MM.1S (cell line): ENCODE data around the gene RMND5A.

Source experiments
- DNase-seq: peaks from one replicate; pipeline ENCODE4 v3.0.0-alpha.2; 2015
- H2AFZ ChIP-seq: fragments of 300-600 bp; sonication (generic); 2 replicates; pipeline ENCODE4 v1.6.0; 2016; ENCODE audit warnings: antibody characterized with exemption, low read length
- H3F3A ChIP-seq: fragments of 300-600 bp; sonication (generic); 2 replicates; pipeline ENCODE4 v1.6.1; 2016; ENCODE audit warnings: mild to moderate bottlenecking, antibody characterized with exemption, low read length, moderate library complexity, mixed read lengths; ENCODE audit not compliant: insufficient read depth
- H3K27ac ChIP-seq: fragments of 300-600 bp; sonication (generic); 2 replicates; pipeline ENCODE4 v1.5.1; 2016; ENCODE audit warnings: mild to moderate bottlenecking, low read length
- H3K27me3 ChIP-seq: fragments of 300-600 bp; sonication (generic); replicated peaks from 2 replicates; pipeline ENCODE4 v1.6.0; 2016; ENCODE audit warnings: low read length; ENCODE audit not compliant: insufficient read depth
- H3K36me3 ChIP-seq: fragments of 300-600 bp; sonication (generic); replicated peaks from 2 replicates; pipeline ENCODE4 v1.6.1; 2016; ENCODE audit warnings: mild to moderate bottlenecking, low read length, mixed read lengths; ENCODE audit not compliant: insufficient read depth
- H3K4me1 ChIP-seq: fragments of 300-600 bp; sonication (generic); 2 replicates; pipeline ENCODE4 v1.6.1; 2016; ENCODE audit warnings: low read length, mixed read lengths
- H3K4me2 ChIP-seq: fragments of 300-600 bp; sonication (generic); 2 replicates; pipeline ENCODE4 v1.6.0; 2016; ENCODE audit warnings: low read depth, low read length
- H3K4me3 ChIP-seq: fragments of 300-600 bp; sonication (generic); 2 replicates; pipeline ENCODE4 v1.5.1; 2016; ENCODE audit warnings: low read length, mixed read lengths
- H3K79me2 ChIP-seq: fragments of 300-600 bp; sonication (generic); 2 replicates; pipeline ENCODE4 v1.6.1; 2016; ENCODE audit warnings: mixed run types, low read length, mixed read lengths
- H3K9ac ChIP-seq: fragments of 300-600 bp; sonication (generic); 2 replicates; pipeline ENCODE4 v1.6.1; 2016; ENCODE audit warnings: low read length, mixed read lengths
- H3K9me2 ChIP-seq: fragments of 300-600 bp; sonication (generic); replicated peaks from 2 replicates; pipeline ENCODE4 v1.6.1; 2016; ENCODE audit warnings: mild to moderate bottlenecking, low read length, mixed read lengths; ENCODE audit not compliant: insufficient read depth
- H3K9me3 ChIP-seq: fragments of 300-600 bp; sonication (generic); replicated peaks from 2 replicates; pipeline ENCODE4 v1.6.1; 2016; ENCODE audit warnings: mild to moderate bottlenecking, low read length, mixed read lengths; ENCODE audit not compliant: insufficient read depth
- H4K20me1 ChIP-seq: fragments of 300-600 bp; sonication (generic); 2 replicates; pipeline ENCODE4 v1.6.1; 2016; ENCODE audit warnings: mild to moderate bottlenecking, low read length, moderate library complexity, mixed read lengths; ENCODE audit not compliant: insufficient read depth
- EZH2 ChIP-seq: fragments of 300-600 bp; sonication (generic); optimal IDR thresholded peaks from 2 replicates; pipeline ENCODE3; 2017; ENCODE audit warnings: low read depth, mild to moderate bottlenecking, antibody characterized with exemption, low read length, mixed read lengths
- EZH2phosphoT487 ChIP-seq: fragments of 300-600 bp; sonication (generic); IDR thresholded peaks from 2 replicates; pipeline ENCODE4 v1.6.1; 2018; ENCODE audit warnings: antibody characterized with exemption, low read length
- TF ChIP-seq, protein P1 (sequence below): fragments of 300-600 bp; sonication (generic); IDR thresholded peaks from 2 replicates; pipeline ENCODE4 v1.5.1; 2016; ENCODE audit warnings: antibody characterized with exemption, low read length, mixed read lengths

The RMND5A gene

DNA sequence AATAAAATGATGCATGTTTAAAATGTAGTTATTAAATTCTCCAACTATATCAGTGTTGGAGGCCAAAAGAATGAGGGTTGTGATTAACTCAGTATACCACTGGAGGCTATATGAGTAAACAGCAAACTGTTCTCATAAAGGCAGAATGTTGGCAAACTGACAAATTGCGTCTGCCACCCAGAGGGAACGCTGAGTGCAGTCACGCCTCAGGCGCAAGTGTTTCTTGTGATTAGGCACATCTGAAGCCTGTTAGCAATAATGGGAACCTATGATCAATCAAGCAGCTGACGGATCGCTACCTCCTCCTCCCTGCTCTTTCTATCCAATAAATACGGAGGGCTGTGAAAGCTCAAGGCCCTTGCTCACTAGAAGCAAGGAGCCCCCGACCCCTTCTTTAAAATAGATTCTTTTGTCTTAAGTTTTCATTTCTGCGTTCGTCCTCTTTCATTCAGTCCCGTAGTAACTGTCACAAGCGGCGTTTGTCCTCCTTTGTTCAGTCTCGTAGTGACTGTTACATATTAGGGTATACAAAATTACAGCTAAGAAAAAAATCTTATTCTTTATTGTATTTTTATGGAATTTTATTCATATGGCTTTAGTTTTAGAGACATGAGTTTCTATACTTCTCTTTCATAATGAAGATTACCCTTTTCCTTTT is 16.3 kb upstream of the RMND5A start:
- Histone ChIP-seq H4K20me1 (no peaks in the 10 kb centered on the region), H3K4me2 (no peak overlapping the region), H3K4me3 (no peak overlapping the region), H3F3A (no peaks in the 10 kb centered on the region), H3K36me3 (no peaks in the 10 kb centered on the region), H3K79me2 (no peaks in the 10 kb centered on the region), H3K27ac (no peak overlapping the region), H3K9me3 (no peaks in the 10 kb centered on the region), H3K27me3 (no peaks in the 10 kb centered on the region), H3K9ac (no peak overlapping the region), H3K9me2 (no peaks in the 10 kb centered on the region), H2AFZ (no peak overlapping the region), H3K4me1 (no peaks in the 10 kb centered on the region)
- no peak for TF ChIP-seq EZH2
- TF ChIP-seq EZH2phosphoT487, result no peak
- TF ChIP-seq, protein P1, sequence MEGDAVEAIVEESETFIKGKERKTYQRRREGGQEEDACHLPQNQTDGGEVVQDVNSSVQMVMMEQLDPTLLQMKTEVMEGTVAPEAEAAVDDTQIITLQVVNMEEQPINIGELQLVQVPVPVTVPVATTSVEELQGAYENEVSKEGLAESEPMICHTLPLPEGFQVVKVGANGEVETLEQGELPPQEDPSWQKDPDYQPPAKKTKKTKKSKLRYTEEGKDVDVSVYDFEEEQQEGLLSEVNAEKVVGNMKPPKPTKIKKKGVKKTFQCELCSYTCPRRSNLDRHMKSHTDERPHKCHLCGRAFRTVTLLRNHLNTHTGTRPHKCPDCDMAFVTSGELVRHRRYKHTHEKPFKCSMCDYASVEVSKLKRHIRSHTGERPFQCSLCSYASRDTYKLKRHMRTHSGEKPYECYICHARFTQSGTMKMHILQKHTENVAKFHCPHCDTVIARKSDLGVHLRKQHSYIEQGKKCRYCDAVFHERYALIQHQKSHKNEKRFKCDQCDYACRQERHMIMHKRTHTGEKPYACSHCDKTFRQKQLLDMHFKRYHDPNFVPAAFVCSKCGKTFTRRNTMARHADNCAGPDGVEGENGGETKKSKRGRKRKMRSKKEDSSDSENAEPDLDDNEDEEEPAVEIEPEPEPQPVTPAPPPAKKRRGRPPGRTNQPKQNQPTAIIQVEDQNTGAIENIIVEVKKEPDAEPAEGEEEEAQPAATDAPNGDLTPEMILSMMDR, result no peak
- no peak for DNase-seq

DNA sequence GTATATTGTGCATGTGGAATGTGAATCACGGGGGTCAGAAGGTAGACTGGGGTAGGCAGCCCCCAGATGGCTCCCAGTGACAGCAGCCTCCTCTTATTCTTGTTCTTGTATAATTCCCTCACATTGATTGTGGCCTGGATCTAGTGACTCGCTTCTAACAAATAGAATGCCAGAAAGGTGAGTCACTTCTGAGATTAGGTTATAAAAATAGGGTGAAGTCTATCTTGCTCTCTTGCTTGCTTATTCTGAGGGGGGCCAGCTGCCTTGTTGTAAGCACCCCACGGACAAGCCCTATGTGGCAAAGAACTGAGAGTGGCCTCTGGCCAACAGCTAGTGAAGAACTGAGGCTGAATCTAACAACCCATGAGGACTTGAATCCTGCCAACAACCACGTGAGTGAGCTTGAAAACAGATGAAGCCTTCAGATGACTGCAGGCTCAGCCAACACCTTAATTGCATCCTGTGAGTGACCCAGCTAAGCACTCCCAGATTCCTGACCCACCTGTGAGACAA is 15.6 kb upstream of the RMND5A start:
- Histone ChIP-seq H3K27ac (no peak overlapping the region), H3K36me3 (no peaks in the 10 kb centered on the region)

GRCh38 chr2:86706220-86706619 is 13.9 kb upstream of the RMND5A start:
- Histone ChIP-seq H3K9ac (no peak overlapping the region), H3K4me3 (no peak overlapping the region), H3K4me1 (no peaks in the 10 kb centered on the region), H3K4me2 (no peak overlapping the region), H2AFZ (no peak overlapping the region), H3K9me2 (no peaks in the 10 kb centered on the region), H4K20me1 (no peaks in the 10 kb centered on the region), H3F3A (no peaks in the 10 kb centered on the region), H3K79me2 (no peaks in the 10 kb centered on the region), H3K36me3 (no peaks in the 10 kb centered on the region), H3K9me3 (no peaks in the 10 kb centered on the region), H3K27me3 (no peaks in the 10 kb centered on the region), H3K27ac (no peak overlapping the region)
- DNase-seq, result no peak
- TF ChIP-seq EZH2, result no peak
- TF ChIP-seq, protein P1, result no peak
- TF ChIP-seq EZH2phosphoT487, result no peak

More for the DNA sequence above, 15.6 kb upstream of the RMND5A start:
- TF ChIP-seq, protein P1, result no peak
- TF ChIP-seq EZH2, result no peak
- no peak for TF ChIP-seq EZH2phosphoT487
- H3K4me3 ChIP-seq, result no peak overlapping the region
- H3F3A ChIP-seq, result no peaks in the 10 kb centered on the region
- DNase-seq, result no peak
- H2AFZ ChIP-seq, result no peak overlapping the region
- H3K27me3 ChIP-seq, result no peaks in the 10 kb centered on the region
- H3K9me2 ChIP-seq, result no peaks in the 10 kb centered on the region
- H3K9ac ChIP-seq, result no peak overlapping the region
- H3K4me1 ChIP-seq, result no peaks in the 10 kb centered on the region
- H3K9me3 ChIP-seq, result no peaks in the 10 kb centered on the region
- no peak overlapping the region for H3K4me2 ChIP-seq
- no peaks in the 10 kb centered on the region for H4K20me1 ChIP-seq
- no peaks in the 10 kb centered on the region for H3K79me2 ChIP-seq
